ENCODE data around the gene FAM107B. TPM values are rescaled to one million over a fixed set of nuclear protein-coding genes. Genes with fewer than 3 reads are reported as not detected.
"Not testable (repeated sequence)": the region's sequence is repeated elsewhere in the genome, so short reads cannot be mapped to it uniquely, and the experiment has no call there.

FAM107B gene
- total and polyA plus RNA-seq, 2 of the 8 experiments (the other 6 are each of a cell fraction or from before 2014, with no cell fraction given), result 7.5 to 28.1 TPM

GRCh38 chr10:14659137-14659536, 115.6 kb downstream of the FAM107B start:
- H3K9me3 ChIP-seq (ENCODE audit: insufficient read depth in 2 of 2, low read depth in 1 of 2, low read length in 1 of 2); FAIRE-seq; H4K20me1 ChIP-seq (replicated peaks in 1 of 2; ENCODE audit: control insufficient read depth in 1 of 2, insufficient read depth in 2 of 2, low read length in 2 of 2); H3K4me2 ChIP-seq (ENCODE audit: insufficient read depth in 1 of 2, low read depth in 2 of 2, low read length in 2 of 2); CTCF ChIA-PET (ENCODE audit: partially characterized antibody); H3K23me2 ChIP-seq (ENCODE audit: low read depth, low read length); H2BK5ac ChIP-seq (ENCODE audit: low read depth, low read length); H2BK20ac ChIP-seq (ENCODE audit: low read length); H2BK15ac ChIP-seq (ENCODE audit: low read length); H3K79me2 ChIP-seq (ENCODE audit: control insufficient read depth in 1 of 2, insufficient read depth in 2 of 2, low read length in 2 of 2); H2BK120ac ChIP-seq (replicated peaks; ENCODE audit: low read depth, low read length); H2AK5ac ChIP-seq (ENCODE audit: low read depth, low read length); H3K23ac ChIP-seq (ENCODE audit: insufficient read length); H3K79me1 ChIP-seq (ENCODE audit: low read depth, low read length); H3K56ac ChIP-seq (replicated peaks; ENCODE audit: insufficient read length, low read depth, low read length); H3K9ac ChIP-seq (replicated peaks in 1 of 4; ENCODE audit: extremely low read depth in 1 of 4, low read depth in 3 of 4, low read length in 3 of 4); H3K27ac ChIP-seq (ENCODE audit: low read depth, low read length); H4K91ac ChIP-seq (replicated peaks; ENCODE audit: insufficient read length, low read length); H3K18ac ChIP-seq (ENCODE audit: extremely low read depth, low read length); H3K14ac ChIP-seq (ENCODE audit: insufficient read length); DNase-seq (ENCODE audit: low read depth in 1 of 2, low spot score in 2 of 2); H3K4ac ChIP-seq (replicated peaks; ENCODE audit: insufficient read length, low read depth, low read length); H3K4me1 ChIP-seq (replicated peaks in 1 of 4; ENCODE audit: control insufficient read depth in 3 of 4, insufficient read depth in 4 of 4, low read length in 3 of 4); H2AFZ ChIP-seq (ENCODE audit: low read length); H3K27me3 ChIP-seq (replicated peaks in 1 of 4; ENCODE audit: control insufficient read depth in 3 of 4, extremely low read depth in 1 of 4, insufficient read depth in 3 of 4, low read length in 3 of 4); H4K5ac ChIP-seq (ENCODE audit: insufficient read length, low read depth, low read length); H3K4me3 ChIP-seq (ENCODE audit: extremely low read depth in 1 of 4, insufficient read depth in 2 of 4, low read depth in 3 of 4, low read length in 4 of 4); H3K36me3 ChIP-seq (ENCODE audit: control insufficient read depth in 2 of 4, insufficient read depth in 4 of 4, low read length in 3 of 4); H2BK12ac ChIP-seq (ENCODE audit: low read depth, low read length); H4K8ac ChIP-seq (ENCODE audit: extremely low read depth, insufficient read depth, low read length): not testable (repeated sequence)
- POLR2A ChIA-PET (ENCODE audit: partially characterized antibody), result interaction anchor here (1.3 kb wide), 1 partner anchor 8 kb away, joined by 3 read pairs; no protein-coding TSS in a partner anchor
- 85% methylated on average over 3 of the region's 6 CpGs; no CpG with 5 or more reads in 1 of the 2 experiments for WGBS, 2 experiments (ENCODE audit: extremely low coverage in 1 of 2, insufficient coverage in 1 of 2, insufficient read length in 1 of 2, insufficient replicate concordance in 2 of 2, low coverage in 1 of 2, low lambda C conversion rate in 2 of 2, missing lambda C conversion rate in 1 of 2)

Measured in H1 (cell line).